ENCODE measurements around the gene STAG2.
A peak's percentile ranks its signal among the peaks of the same experiment; 100 is the strongest.
"Not testable (repeated sequence)": the region's sequence is repeated elsewhere in the genome, so short reads cannot be mapped to it uniquely, and the experiment has no call there.

STAG2 gene

GRCh38 chrX:124026529-124026928 lies 65.0 kb downstream of the STAG2 start:
- H3K4me3 ChIP-seq (ENCODE audit: low read depth, low read length), result no peak overlapping the region
- no peak for DNase-seq (ENCODE audit: low read depth)

- H3K4me3 ChIP-seq (ENCODE audit: low read depth, low read length), result no peak overlapping the region
- peak; percentile 8 for DNase-seq (ENCODE audit: low read depth)
Observed at GRCh38 chrX:124028182-124028581, 66.7 kb downstream of the STAG2 start.

- no peak for DNase-seq (ENCODE audit: low read depth)
- no peak overlapping the region for H3K4me3 ChIP-seq (ENCODE audit: low read depth, low read length)
Observed at GRCh38 chrX:124030520-124030919, 69.0 kb downstream of the STAG2 start.

GRCh38 chrX:124033821-124034220 lies 72.3 kb downstream of the STAG2 start:
- no peak for DNase-seq (ENCODE audit: low read depth)
- no peak overlapping the region for H3K4me3 ChIP-seq (ENCODE audit: low read depth, low read length)

- no peak for DNase-seq (ENCODE audit: low read depth)
- H3K4me3 ChIP-seq (ENCODE audit: low read depth, low read length), result no peak overlapping the region
Observed at GRCh38 chrX:124035657-124036056, 74.2 kb downstream of the STAG2 start.

GRCh38 chrX:124042042-124042441 lies 80.5 kb downstream of the STAG2 start:
- DNase-seq (ENCODE audit: low read depth), result no peak
- no peak overlapping the region for H3K4me3 ChIP-seq (ENCODE audit: low read depth, low read length)

- DNase-seq (ENCODE audit: low read depth), result no peak
Observed at GRCh38 chrX:124045109-124045508, 83.6 kb downstream of the STAG2 start.

GRCh38 chrX:124084417-124084816 lies 122.9 kb downstream of the STAG2 start:
- H3K4me3 ChIP-seq (ENCODE audit: low read depth, low read length); DNase-seq (ENCODE audit: low read depth): not testable (repeated sequence)

More at GRCh38 chrX:124045109-124045508, 83.6 kb downstream of the STAG2 start:
- H3K4me3 ChIP-seq (ENCODE audit: low read depth, low read length), result no peak overlapping the region

GRCh38 chrX:124085063-124085462 lies 123.6 kb downstream of the STAG2 start:
- no peak for DNase-seq (ENCODE audit: low read depth)
- H3K4me3 ChIP-seq (ENCODE audit: low read depth, low read length), result no peak overlapping the region

GRCh38 chrX:124086411-124086810 lies 124.9 kb downstream of the STAG2 start:
- H3K4me3 ChIP-seq (ENCODE audit: low read depth, low read length), result no peak overlapping the region
- no peak for DNase-seq (ENCODE audit: low read depth)

GRCh38 chrX:124087000-124087746 lies 125.7 kb downstream of the STAG2 start:
- no peak overlapping the region for H3K4me3 ChIP-seq (ENCODE audit: low read depth, low read length)
- no peak for DNase-seq (ENCODE audit: low read depth)

GRCh38 chrX:124093222-124093621 lies 131.7 kb downstream of the STAG2 start:
- H3K4me3 ChIP-seq (ENCODE audit: low read depth, low read length), result no peak overlapping the region
- DNase-seq (ENCODE audit: low read depth), result no peak

GRCh38 chrX:124097116-124097515 lies 135.6 kb downstream of the STAG2 start:
- no peak overlapping the region for H3K4me3 ChIP-seq (ENCODE audit: low read depth, low read length)
- no peak for DNase-seq (ENCODE audit: low read depth)

- peak; percentile 4 for DNase-seq (ENCODE audit: low read depth)
Observed at GRCh38 chrX:124098089-124098488, 136.6 kb downstream of the STAG2 start.

GRCh38 chrX:124103966-124104365 lies 142.5 kb downstream of the STAG2 start:
- H3K4me3 ChIP-seq (ENCODE audit: low read depth, low read length), result no peak overlapping the region
- no peak for DNase-seq (ENCODE audit: low read depth)

More at GRCh38 chrX:124098089-124098488, 136.6 kb downstream of the STAG2 start:
- no peak overlapping the region for H3K4me3 ChIP-seq (ENCODE audit: low read depth, low read length)

- not testable (repeated sequence) for H3K4me3 ChIP-seq (ENCODE audit: low read depth, low read length); DNase-seq (ENCODE audit: low read depth)
Observed at GRCh38 chrX:124104512-124104911, 143.0 kb downstream of the STAG2 start.

- no peak overlapping the region for H3K4me3 ChIP-seq (ENCODE audit: low read depth, low read length)
- no peak for DNase-seq (ENCODE audit: low read depth)
Observed at GRCh38 chrX:124113621-124114600, 152.4 kb downstream of the STAG2 start.

- no peak overlapping the region for H3K4me3 ChIP-seq (ENCODE audit: low read depth, low read length)
- DNase-seq (ENCODE audit: low read depth), result no peak
Observed at GRCh38 chrX:124117325-124117724, 155.8 kb downstream of the STAG2 start.

- no peak overlapping the region for H3K4me3 ChIP-seq (ENCODE audit: low read depth, low read length)
- peak; percentile 15 for DNase-seq (ENCODE audit: low read depth)
Observed at GRCh38 chrX:124125471-124125870, 164.0 kb downstream of the STAG2 start.

GRCh38 chrX:124127496-124127895 lies 166.0 kb downstream of the STAG2 start:
- H3K4me3 ChIP-seq (ENCODE audit: low read depth, low read length), result no peak overlapping the region
- DNase-seq (ENCODE audit: low read depth), result no peak
